AG10803 (cell line): ENCODE results near the gene CD300LF.

ENCODE experiments used
- DNase-seq: peaks from one replicate; pipeline ENCODE4 v3.0.0; 2010; ENCODE audit warnings: low read depth
- H3K4me3 ChIP-seq: 2 replicates; pipeline ENCODE4 v1.5.1; 2011; ENCODE audit warnings: mild to moderate bottlenecking, low read length, control low read depth
- CTCF ChIP-seq: conservative IDR thresholded peaks from 2 replicates; pipeline ENCODE4 v1.5.1; 2011; ENCODE audit warnings: mild to moderate bottlenecking, low read length, control low read depth, inconsistent platforms

CD300LF gene

GRCh38 chr17:74720506-74720905 lies 7.8 kb upstream of the CD300LF start:
- no peak for DNase-seq
- no peak overlapping the region for H3K4me3 ChIP-seq
- TF ChIP-seq CTCF, result no peak

GRCh38 chr17:74715144-74715543 lies 2.4 kb upstream of the CD300LF start:
- TF ChIP-seq CTCF, result no peak
- no peak for DNase-seq
- no peak overlapping the region for H3K4me3 ChIP-seq

GRCh38 chr17:74713171-74713755 lies 540 bp upstream of the CD300LF start:
- no peak overlapping the region for H3K4me3 ChIP-seq
- DNase-seq, result no peak
- TF ChIP-seq CTCF, result no peak

GRCh38 chr17:74712301-74712700 lies 422 bp downstream of the CD300LF start:
- no peak for TF ChIP-seq CTCF
- DNase-seq, result no peak
- no peak overlapping the region for H3K4me3 ChIP-seq

GRCh38 chr17:74711058-74711824 lies 1.5 kb downstream of the CD300LF start:
- H3K4me3 ChIP-seq, result no peak overlapping the region
- no peak for TF ChIP-seq CTCF
- no peak for DNase-seq

GRCh38 chr17:74704544-74704943 lies 8.2 kb downstream of the CD300LF start:
- no peak for TF ChIP-seq CTCF
- no peak overlapping the region for H3K4me3 ChIP-seq
- no peak for DNase-seq

GRCh38 chr17:74703311-74703710 lies 9.4 kb downstream of the CD300LF start:
- H3K4me3 ChIP-seq, result no peak overlapping the region
- DNase-seq, result no peak
- no peak for TF ChIP-seq CTCF
